Measurements from ENCODE around the gene SNTG2. TPM values are rescaled to one million over a fixed set of nuclear protein-coding genes. Genes with fewer than 3 reads are reported as not detected.

Gene SNTG2
- total and polyA plus RNA-seq, 4 donors: not detected

- no peak overlapping the region for H3K4me3 ChIP-seq (ENCODE audit: low read depth in 1 of 3, low read length in 3 of 3)
- WGBS: 67% methylated on average over 6 of the region's 6 CpGs
- TF ChIP-seq JUND (IDR thresholded peaks at IDR 0.05): no peak
- no peak for TF ChIP-seq FOXA1 (IDR thresholded peaks at IDR 0.05)
- no peaks in the 10 kb centered on the region for H3K9me3 ChIP-seq (ENCODE audit: control insufficient read depth in 4 of 4, low read length in 3 of 4)
- H3K4me1 ChIP-seq (ENCODE audit: control insufficient read depth in 4 of 4, insufficient read depth in 4 of 4, low read length in 3 of 4): no peaks in the 10 kb centered on the region
- no peak for DNase-seq (ENCODE audit: low spot score)
- no peaks in the 10 kb centered on the region for H3K27me3 ChIP-seq (ENCODE audit: control insufficient read depth in 4 of 4, insufficient read depth in 4 of 4, low read length in 3 of 4)
- H3K27ac ChIP-seq (ENCODE audit: low read depth in 1 of 2, low read length in 2 of 2): no peak overlapping the region
- H3K9ac ChIP-seq (ENCODE audit: low read depth in 1 of 2, low read length in 2 of 2): no peak overlapping the region
- no peaks in the 10 kb centered on the region for H3K36me3 ChIP-seq (ENCODE audit: control insufficient read depth in 4 of 4, insufficient read depth in 3 of 4, low read depth in 1 of 4, low read length in 3 of 4)
Observed at GRCh38 chr2:1203772-1204171, 253.1 kb downstream of the SNTG2 start.

GRCh38 chr2:1205853-1206252, 255.2 kb downstream of the SNTG2 start:
- no peaks in the 10 kb centered on the region for H3K36me3 ChIP-seq (ENCODE audit: control insufficient read depth in 4 of 4, insufficient read depth in 3 of 4, low read depth in 1 of 4, low read length in 3 of 4)
- WGBS: 70% methylated on average over 3 of the region's 3 CpGs
- no peaks in the 10 kb centered on the region for H3K4me1 ChIP-seq (ENCODE audit: control insufficient read depth in 4 of 4, insufficient read depth in 4 of 4, low read length in 3 of 4)
- H3K27ac ChIP-seq (ENCODE audit: low read depth in 1 of 2, low read length in 2 of 2): no peak overlapping the region
- H3K4me3 ChIP-seq (ENCODE audit: low read depth in 1 of 3, low read length in 3 of 3): no peak overlapping the region
- no peak overlapping the region for H3K9ac ChIP-seq (ENCODE audit: low read depth in 1 of 2, low read length in 2 of 2)
- H3K27me3 ChIP-seq (ENCODE audit: control insufficient read depth in 4 of 4, insufficient read depth in 4 of 4, low read length in 3 of 4): no peaks in the 10 kb centered on the region
- H3K9me3 ChIP-seq (ENCODE audit: control insufficient read depth in 4 of 4, low read length in 3 of 4): no peaks in the 10 kb centered on the region
- no peak for DNase-seq (ENCODE audit: low spot score)
- TF ChIP-seq HNF4A (conservative IDR thresholded peaks at IDR 0.05) (no peak), FOXA2 (IDR thresholded peaks at IDR 0.05) (no peak), NR2F2 (IDR thresholded peaks at IDR 0.05) (no peak), YY1 (IDR thresholded peaks at IDR 0.05) (no peak), JUND (IDR thresholded peaks at IDR 0.05) (no peak), GABPA (IDR thresholded peaks at IDR 0.05 in 1 of 2, conservative IDR thresholded peaks at IDR 0.05 in 1 of 2) (no peak), CTCF (IDR thresholded peaks at IDR 0.05; ENCODE audit: low read depth, low read length, missing input control) (no peak)

GRCh38 chr2:1207962-1208510, 257.4 kb downstream of the SNTG2 start:
- TF ChIP-seq TAF1 (conservative IDR thresholded peaks at IDR 0.05) (no peak), RAD21 (IDR thresholded peaks at IDR 0.05) (no peak), JUND (IDR thresholded peaks at IDR 0.05) (no peak), MAX (IDR thresholded peaks at IDR 0.05) (no peak)
- no peak for DNase-seq (ENCODE audit: low spot score)
- H3K4me3 ChIP-seq (ENCODE audit: low read depth in 1 of 3, low read length in 3 of 3): no peak overlapping the region
- no peak overlapping the region for H3K27ac ChIP-seq (ENCODE audit: low read depth in 1 of 2, low read length in 2 of 2)
- no peaks in the 10 kb centered on the region for H3K36me3 ChIP-seq (ENCODE audit: control insufficient read depth in 4 of 4, insufficient read depth in 3 of 4, low read depth in 1 of 4, low read length in 3 of 4)
- H3K9me3 ChIP-seq (ENCODE audit: control insufficient read depth in 4 of 4, low read length in 3 of 4): peaks cover 0 to 2% (median 0%) of the 10 kb centered on the region in 4 donors
- H3K9ac ChIP-seq (ENCODE audit: low read depth in 1 of 2, low read length in 2 of 2): no peak overlapping the region
- H3K4me1 ChIP-seq (ENCODE audit: control insufficient read depth in 4 of 4, insufficient read depth in 4 of 4, low read length in 3 of 4): no peaks in the 10 kb centered on the region
- WGBS: 80% methylated on average over 20 of the region's 20 CpGs
- no peaks in the 10 kb centered on the region for H3K27me3 ChIP-seq (ENCODE audit: control insufficient read depth in 4 of 4, insufficient read depth in 4 of 4, low read length in 3 of 4)

- H3K27ac ChIP-seq (ENCODE audit: low read depth in 1 of 2, low read length in 2 of 2): no peak overlapping the region
- H3K36me3 ChIP-seq (ENCODE audit: control insufficient read depth in 4 of 4, insufficient read depth in 3 of 4, low read depth in 1 of 4, low read length in 3 of 4): no peaks in the 10 kb centered on the region
- no peaks in the 10 kb centered on the region for H3K4me1 ChIP-seq (ENCODE audit: control insufficient read depth in 4 of 4, insufficient read depth in 4 of 4, low read length in 3 of 4)
- no peak overlapping the region for H3K9ac ChIP-seq (ENCODE audit: low read depth in 1 of 2, low read length in 2 of 2)
- no peak for DNase-seq (ENCODE audit: low spot score)
- no peak overlapping the region for H3K4me3 ChIP-seq (ENCODE audit: low read depth in 1 of 3, low read length in 3 of 3)
- H3K27me3 ChIP-seq (ENCODE audit: control insufficient read depth in 4 of 4, insufficient read depth in 4 of 4, low read length in 3 of 4): no peaks in the 10 kb centered on the region
- TF ChIP-seq JUND (IDR thresholded peaks at IDR 0.05): no peak
- TF ChIP-seq FOXA2 (IDR thresholded peaks at IDR 0.05): no peak
- no peak for TF ChIP-seq CTCF (IDR thresholded peaks at IDR 0.05; ENCODE audit: low read depth, low read length, missing input control)
- no peak for TF ChIP-seq ZBTB33 (IDR thresholded peaks at IDR 0.05)
- 77% methylated on average over 18 of the region's 18 CpGs for WGBS
- peaks cover 0 to 2% (median under 1%) of the 10 kb centered on the region in 4 donors for H3K9me3 ChIP-seq (ENCODE audit: control insufficient read depth in 4 of 4, low read length in 3 of 4)
Observed at GRCh38 chr2:1208522-1208921, 257.9 kb downstream of the SNTG2 start.
